ENCODE results near the gene LRRC74B. TPM values are rescaled to one million over a fixed set of nuclear protein-coding genes. Genes with fewer than 3 reads are reported as not detected.
A peak's percentile ranks its signal among the peaks of the same experiment; 100 is the strongest.

The LRRC74B gene
- total and polyA plus RNA-seq, 2 experiments from 2014 or later: not detected

- TF ChIP-seq ZNF462 (CRISPR knock-in tag; IDR thresholded peaks at IDR 0.05): peak; percentile 76
- TF ChIP-seq CREB1 (CRISPR knock-in tag; IDR thresholded peaks at IDR 0.05; ENCODE audit: low read depth): 0 out of 2 replicates have a peak, but pooled peaks have one; percentile 31
- no peak for TF ChIP-seq POLR2AphosphoS5 (IDR thresholded peaks at IDR 0.05; ENCODE audit: low read depth)
- no peak for TF ChIP-seq ETS1 (IDR thresholded peaks at IDR 0.05)
- TF ChIP-seq NANOG (IDR thresholded peaks at IDR 0.05; ENCODE audit: borderline replicate concordance): no peak
- no peak for TF ChIP-seq EZH2 (IDR thresholded peaks at IDR 0.05; ENCODE audit: low read depth, unreplicated experiment)
- TF ChIP-seq ZNF114 (CRISPR knock-in tag; IDR thresholded peaks at IDR 0.05): no peak
Measured at GRCh38 chr22:21102659-21103267, 57.0 kb downstream of the LRRC74B start (continued).

GRCh38 chr22:21103633-21104032 lies 57.9 kb downstream of the LRRC74B start:
- no peak overlapping the region for H3K4me3 ChIP-seq
- no peak for TF ChIP-seq ZNF331 (CRISPR knock-in tag; IDR thresholded peaks at IDR 0.05; ENCODE audit: low read depth)
- TF ChIP-seq REST (IDR thresholded peaks at IDR 0.05; ENCODE audit: unreplicated experiment): no peak
- no peak for TF ChIP-seq NANOG (IDR thresholded peaks at IDR 0.05; ENCODE audit: borderline replicate concordance)

More at GRCh38 chr22:21103633-21104032, 57.9 kb downstream of the LRRC74B start:
- Mint-ChIP-seq H3K4me3 (no peak overlapping the region), H3K27ac (no peak overlapping the region), H3K36me3 (ENCODE audit: low read depth) (no peaks in the 10 kb centered on the region), H3K27me3 (ENCODE audit: insufficient read depth, low read depth, poor library complexity) (peaks cover 2% of the 10 kb centered on the region), H3K9me3 (no peaks in the 10 kb centered on the region), H3K4me1 (peaks cover 13% of the 10 kb centered on the region)
- Histone ChIP-seq H3K4me2 (no peak overlapping the region), H3K4me1 (ENCODE audit: insufficient read depth) (no peaks in the 10 kb centered on the region), H3K36me3 (ENCODE audit: insufficient read depth) (no peaks in the 10 kb centered on the region), H3K27me3 (ENCODE audit: insufficient read depth) (peaks cover 8% of the 10 kb centered on the region; the same call in 1 of the 2 replicates), H3K27ac (ENCODE audit: low read depth) (no peak overlapping the region), H3K79me2 (replicated peaks; ENCODE audit: insufficient read depth) (no peaks in the 10 kb centered on the region), H2AFZ (no peak overlapping the region), H4K20me1 (replicated peaks; ENCODE audit: insufficient read depth) (peaks cover 6% of the 10 kb centered on the region), H3K9me2 (ENCODE audit: insufficient read depth) (no peaks in the 10 kb centered on the region), H3F3A (replicated peaks; ENCODE audit: low read depth) (no peaks in the 10 kb centered on the region)
- ATAC-seq (no peak), DNase-seq (ENCODE audit: low spot score) (no peak)
